SK-N-SH (cell line): ENCODE data around the gene PTGDR2. TPM values are rescaled to one million over a fixed set of nuclear protein-coding genes. Genes with fewer than 3 reads are reported as not detected.

ENCODE experiments used
- CTCF ChIA-PET: fragments of 300-600, 350-600 bp; formaldehyde crosslinking; extraction: SDS; loops from one replicate; lab custom pipeline; 2021; lab: Yijun Ruan, JAX
- POLR2A ChIA-PET: fragments of 350-600 bp; sonication (Branson Sonifier 250); formaldehyde crosslinking; extraction: SDS; loops from one replicate; lab custom pipeline; 2020; ENCODE audit warnings: antibody characterized with exemption, inconsistent platforms; lab: Yijun Ruan, JAX
- DNase-seq: peaks from one replicate; pipeline ENCODE4 v3.0.0; 2012
- H2AFZ ChIP-seq: fragments of 200-600 bp; sonication (generic); 2 replicates; pipeline ENCODE4 v1.8.1; 2016; ENCODE audit warnings: antibody characterized with exemption, mild to moderate bottlenecking, low read depth
- H3F3A ChIP-seq: fragments of 200-600 bp; sonication (generic); replicated peaks from 2 replicates; pipeline ENCODE3; 2016; ENCODE audit warnings: antibody characterized with exemption, mild to moderate bottlenecking; ENCODE audit not compliant: insufficient read depth
- H3K27ac ChIP-seq, 2 experiments: fragments of 200-500 bp in 1 of 2; fragments of 200-600 bp in 1 of 2; sonication (Bioruptor generic) in 1 of 2; sonication (generic), shearing (Covaris generic) in 1 of 2; 2 replicates each; pipeline versions ENCODE4 v1.5.1 to v1.6.1; 2014 to 2016; ENCODE audit warnings: low read depth in 2 of 2, inconsistent platforms in 1 of 2, low read length in 1 of 2, mild to moderate bottlenecking in 1 of 2, mixed read lengths in 1 of 2
- H3K27me3 ChIP-seq: fragments of 200-600 bp; sonication (generic), shearing (Covaris generic); 2 replicates; pipeline ENCODE4 v1.6.1; 2016; ENCODE audit warnings: mixed run types; ENCODE audit not compliant: insufficient read depth
- H3K36me3 ChIP-seq, 2 experiments: fragments of 200-500 bp in 1 of 2; fragments of 200-600 bp in 1 of 2; sonication (Bioruptor generic) in 1 of 2; sonication (generic) in 1 of 2; replicated peaks in 1 of 2; 2 replicates each; pipeline versions ENCODE3 to v1.5.1; 2014 to 2016; ENCODE audit warnings: low read length in 1 of 2, mild to moderate bottlenecking in 1 of 2; ENCODE audit not compliant: insufficient read depth in 2 of 2, control insufficient read depth in 1 of 2
- H3K4me1 ChIP-seq, 2 experiments: fragments of 200-500 bp in 1 of 2; fragments of 200-600 bp in 1 of 2; sonication (Bioruptor generic) in 1 of 2; sonication (generic), shearing (Covaris generic) in 1 of 2; 2 replicates each; pipeline versions ENCODE4 v1.5.1 to v1.6.1; 2014 to 2016; ENCODE audit warnings: low read depth in 1 of 2, low read length in 1 of 2, mixed run types in 1 of 2; ENCODE audit not compliant: insufficient read depth in 2 of 2, control insufficient read depth in 1 of 2
- H3K4me2 ChIP-seq: fragments of 200-600 bp; sonication (generic), shearing (Covaris generic); 2 replicates; pipeline ENCODE4 v1.6.1; 2017; ENCODE audit warnings: mixed run types
- H3K4me3 ChIP-seq, 2 experiments: fragments of 200-500 bp in 1 of 2; fragments of 200-600 bp in 1 of 2; sonication (Bioruptor generic) in 1 of 2; sonication (generic), shearing (Covaris generic) in 1 of 2; 2 replicates each; pipeline versions ENCODE4 v1.5.1 to v1.8.1; 2014 to 2016; ENCODE audit warnings: low read depth in 2 of 2, inconsistent platforms in 1 of 2, low read length in 1 of 2, mild to moderate bottlenecking in 1 of 2, mixed read lengths in 1 of 2, moderate library complexity in 1 of 2
- H3K79me2 ChIP-seq: fragments of 200-600 bp; sonication (generic); 2 replicates; pipeline ENCODE4 v1.8.1; 2017; ENCODE audit warnings: mild to moderate bottlenecking; ENCODE audit not compliant: insufficient read depth
- H3K9ac ChIP-seq: fragments of 200-600 bp; sonication (generic); 2 replicates; pipeline ENCODE4 v1.6.1; 2017; ENCODE audit warnings: mixed run types
- H3K9me2 ChIP-seq: fragments of 200-600 bp; sonication (generic); 2 replicates; pipeline ENCODE4 v1.6.1; 2017; ENCODE audit warnings: mixed run types
- H3K9me3 ChIP-seq: fragments of 200-600 bp; sonication (generic); 2 replicates; pipeline ENCODE4 v1.6.1; 2017; ENCODE audit warnings: mixed run types, mild to moderate bottlenecking, moderate library complexity
- H4K20me1 ChIP-seq: fragments of 200-600 bp; sonication (generic); 2 replicates; pipeline ENCODE4 v1.6.1; 2017; ENCODE audit warnings: mild to moderate bottlenecking, mixed run types; ENCODE audit not compliant: insufficient read depth
- CTCF ChIP-seq: fragments of 200-600 bp; sonication (generic); IDR thresholded peaks from 2 replicates; pipeline ENCODE4 v1.6.1; 2017; ENCODE audit warnings: antibody characterized with exemption, mild to moderate bottlenecking, moderate library complexity
- EP300 ChIP-seq, 2 experiments: IDR thresholded peaks; 2 replicates each; pipeline versions ENCODE4 v1.4.0 to v1.6.1; 2012; ENCODE audit warnings: borderline replicate concordance in 1 of 2, low read depth in 1 of 2, low read length in 1 of 2
- EZH2phosphoT487 ChIP-seq: fragments of 200-600 bp; sonication (generic); IDR thresholded peaks from 2 replicates; pipeline ENCODE4 v1.6.1; 2017; ENCODE audit warnings: low read depth, mixed run types, mild to moderate bottlenecking, antibody characterized with exemption, moderate library complexity, borderline replicate concordance
- GATA2 ChIP-seq: sonication (generic); formaldehyde crosslinking; IDR thresholded peaks from 2 replicates; pipeline ENCODE4 v1.5.0; 2020; ENCODE audit warnings: mild to moderate bottlenecking, missing genetic modification reagents
- IRF3 ChIP-seq: fragments of 150-350 bp; IDR thresholded peaks from 2 replicates; pipeline ENCODE4 v1.6.1; 2016; ENCODE audit warnings: mild to moderate bottlenecking, low read depth, low read length
- JUND ChIP-seq: IDR thresholded peaks from 2 replicates; pipeline ENCODE4 v1.4.0; 2012
- MAX ChIP-seq: IDR thresholded peaks from 2 replicates; pipeline ENCODE4 v1.4.0; 2012; ENCODE audit warnings: low read depth
- PBX3 ChIP-seq: IDR thresholded peaks from 2 replicates; pipeline ENCODE4; 2012
- RCOR1 ChIP-seq: fragments of 150-350 bp; IDR thresholded peaks from 2 replicates; pipeline ENCODE4 v1.6.1; 2017; ENCODE audit warnings: antibody characterized with exemption, low read length
- REST ChIP-seq: IDR thresholded peaks from 2 replicates; pipeline ENCODE4 v1.6.1; 2012; ENCODE audit warnings: mild to moderate bottlenecking, low read depth, low read length, moderate library complexity
- TAF1 ChIP-seq: IDR thresholded peaks from 2 replicates; pipeline ENCODE4 v1.6.1; 2012; ENCODE audit warnings: low read depth, mild to moderate bottlenecking, low read length, moderate library complexity, borderline replicate concordance
- USF2 ChIP-seq: fragments of 150-350 bp; IDR thresholded peaks from 2 replicates; pipeline ENCODE4 v1.6.1; 2017; ENCODE audit warnings: antibody characterized with exemption, low read length, low read depth, borderline replicate concordance
- WGBS: methylation state at CpG from one replicate; pipeline ENCODE4 v1.1.6; 2017; ENCODE audit warnings: low lambda C conversion rate; 5-methylcytosine and 5-hydroxymethylcytosine counted together
- polyA plus RNA-seq, 3 experiments: library from polyadenylated mRNA; depleted of rRNA; stranded (reverse); fragments of >200 nt; gene quantifications; 2 replicates each; pipeline ENCODE4 v1.2.3, GENCODE V29; 2012

The PTGDR2 gene
- polyA plus RNA-seq, 1 of the 3 experiments (the other 2 are of a cell fraction): 0.02 TPM

GRCh38 chr11:60876168-60876485 is 20.4 kb upstream of the PTGDR2 start:
- Histone ChIP-seq H3K9me2 (no peaks in the 10 kb centered on the region), H3K27me3 (no peaks in the 10 kb centered on the region), H3K27ac (no peak overlapping the region), H3K9ac (no peak overlapping the region), H3K4me2 (no peak overlapping the region), H3F3A (no peaks in the 10 kb centered on the region), H3K4me1 (peaks cover 0 to 8% of the 10 kb centered on the region in 2 experiments; a peak in 1 of 4 replicates), H2AFZ (no peak overlapping the region), H3K9me3 (no peaks in the 10 kb centered on the region), H3K79me2 (no peaks in the 10 kb centered on the region), H4K20me1 (no peaks in the 10 kb centered on the region), H3K4me3 (no peak overlapping the region), H3K36me3 (peaks cover 0 to 20% of the 10 kb centered on the region in 2 experiments)
- ChIA-PET CTCF (interaction anchor here (1.5 to 2.7 kb wide), 2 partner anchors 11 to 101 kb away, joined by 3 to 8 read pairs; no protein-coding TSS in a partner anchor), POLR2A (no interaction called here)
- no peak for TF ChIP-seq GATA2
- TF ChIP-seq JUND: no peak
- TF ChIP-seq USF2: no peak
- TF ChIP-seq CTCF: no peak
- no peak for TF ChIP-seq EZH2phosphoT487
- no peak for TF ChIP-seq REST
- TF ChIP-seq PBX3: no peak
- TF ChIP-seq RCOR1: no peak
- TF ChIP-seq TAF1: no peak
- no peak for TF ChIP-seq EP300 (IDR thresholded peaks at IDR 0.05; ENCODE audit: borderline replicate concordance in 1 of 2, low read depth in 1 of 2, low read length in 1 of 2)
- no peak for TF ChIP-seq IRF3
- no peak for TF ChIP-seq MAX
- 93% methylated on average over 2 of the region's 2 CpGs for WGBS
- DNase-seq: no peak
